D721Med (cell line): Measurements from ENCODE around the gene ANO2.

Experiments used
- DNase-seq: peaks from one replicate; pipeline ENCODE4 v3.0.0; 2011; ENCODE audit warnings: low spot score; ENCODE audit not compliant: insufficient read length
- FAIRE-seq: peaks from 2 replicates; lab custom pipeline; 2011; peaks lifted over from hg19 to GRCh38; lab: Jason Lieb, UNC
- CTCF ChIP-seq: IDR thresholded peaks from 2 replicates; pipeline ENCODE4 v1.5.1; 2012; ENCODE audit warnings: mild to moderate bottlenecking, control low read depth; ENCODE audit not compliant: insufficient read depth; ENCODE audit errors: missing control alignments

ANO2 gene

GRCh38 chr12:5758347-5758746 is 186.7 kb downstream of the ANO2 start:
- DNase-seq (no peak), FAIRE-seq (no peak)
- TF ChIP-seq CTCF, result no peak

GRCh38 chr12:5756338-5756842 is 188.7 kb downstream of the ANO2 start:
- TF ChIP-seq CTCF, result no peak
- FAIRE-seq (no peak), DNase-seq (no peak)

GRCh38 chr12:5748027-5748426 is 197.0 kb downstream of the ANO2 start:
- FAIRE-seq, result no peak
- no peak for DNase-seq
- TF ChIP-seq CTCF, result no peak

GRCh38 chr12:5746917-5747316 is 198.1 kb downstream of the ANO2 start:
- no peak for DNase-seq
- peak; percentile 64 for FAIRE-seq
- TF ChIP-seq CTCF, result no peak

- FAIRE-seq (no peak), DNase-seq (no peak)
- TF ChIP-seq CTCF, result no peak
Measured at GRCh38 chr12:5746036-5746908, 198.8 kb downstream of the ANO2 start.

- FAIRE-seq (no peak), DNase-seq (peak; percentile 52)
- peak; percentile 83 for TF ChIP-seq CTCF
Measured at GRCh38 chr12:5745251-5745888, 199.7 kb downstream of the ANO2 start.
